Activated T-cell treated with anti-CD3 and anti-CD28 coated beads for 24 hours (primary cell): ENCODE data around the gene CCDC112.
"Not testable (repeated sequence)": the region's sequence is repeated elsewhere in the genome, so short reads cannot be mapped to it uniquely, and the experiment has no call there.

ENCODE experiments used
- DNase-seq: peaks from one replicate; pipeline ENCODE4 v3.0.0-alpha.2; 2020; ENCODE audit warnings: low read depth

The CCDC112 gene

GRCh38 chr5:115296124-115297022 is at the start of gene CCDC112:
Gene CCDC112, minus strand, starts transcription at chr5:115296654. Its CDS starts 111 bp downstream, at chr5:115296543.
- DNase-seq: peak; percentile 67

GRCh38 chr5:115345344-115345743 is 48.9 kb upstream of the CCDC112 start:
- no peak for DNase-seq

- no peak for DNase-seq
Measured at GRCh38 chr5:115343855-115344254, 47.4 kb upstream of the CCDC112 start.

GRCh38 chr5:115342590-115343377 is 46.3 kb upstream of the CCDC112 start:
- no peak for DNase-seq

- no peak for DNase-seq
Measured at GRCh38 chr5:115341745-115342144, 45.3 kb upstream of the CCDC112 start.

GRCh38 chr5:115338851-115339250 is 42.4 kb upstream of the CCDC112 start:
- DNase-seq: no peak

- DNase-seq: no peak
Measured at GRCh38 chr5:115337882-115338281, 41.4 kb upstream of the CCDC112 start.

GRCh38 chr5:115336964-115337363 is 40.5 kb upstream of the CCDC112 start:
- DNase-seq: no peak

GRCh38 chr5:115336201-115336720 is 39.8 kb upstream of the CCDC112 start:
- DNase-seq: no peak

GRCh38 chr5:115335301-115335700 is 38.8 kb upstream of the CCDC112 start:
- no peak for DNase-seq

- no peak for DNase-seq
Measured at GRCh38 chr5:115333164-115333563, 36.7 kb upstream of the CCDC112 start.

- DNase-seq: no peak
Measured at GRCh38 chr5:115330830-115331229, 34.4 kb upstream of the CCDC112 start.

- no peak for DNase-seq
Measured at GRCh38 chr5:115329475-115329874, 33.0 kb upstream of the CCDC112 start.

- DNase-seq: not testable (repeated sequence)
Measured at GRCh38 chr5:115328617-115329274, 32.3 kb upstream of the CCDC112 start.

GRCh38 chr5:115325296-115325959 is 29.0 kb upstream of the CCDC112 start:
- DNase-seq: no peak

- no peak for DNase-seq
Measured at GRCh38 chr5:115324021-115324420, 27.6 kb upstream of the CCDC112 start.

- DNase-seq: no peak
Measured at GRCh38 chr5:115322729-115323128, 26.3 kb upstream of the CCDC112 start.

- no peak for DNase-seq
Measured at GRCh38 chr5:115321309-115321708, 24.9 kb upstream of the CCDC112 start.

GRCh38 chr5:115320515-115320914 is 24.1 kb upstream of the CCDC112 start:
- DNase-seq: no peak

GRCh38 chr5:115320006-115320405 is 23.6 kb upstream of the CCDC112 start:
- DNase-seq: no peak

- no peak for DNase-seq
Measured at GRCh38 chr5:115319007-115319406, 22.6 kb upstream of the CCDC112 start.

GRCh38 chr5:115317736-115318135 is 21.3 kb upstream of the CCDC112 start:
- DNase-seq: no peak
